Fibroblast of lung (primary cell): ENCODE measurements around the gene MBD6.

Source experiments
- EZH2 ChIP-seq: IDR thresholded peaks from 2 replicates; pipeline ENCODE4 v1.5.1; 2012; ENCODE audit warnings: low read length, control low read depth, mild to moderate bottlenecking; ENCODE audit errors: missing control alignments
- TF ChIP-seq, protein P1 (sequence below), 2 donors: IDR thresholded peaks in 1 of 2; conservative IDR thresholded peaks in 1 of 2; 1 replicate in 1 of 2; 2 replicates in 1 of 2; pipeline ENCODE4 v1.5.1; 2011 to 2012; ENCODE audit warnings: low read length in 2 of 2, control low read depth in 1 of 2, inconsistent platforms in 1 of 2, low read depth in 1 of 2, mild to moderate bottlenecking in 1 of 2

DNA sequence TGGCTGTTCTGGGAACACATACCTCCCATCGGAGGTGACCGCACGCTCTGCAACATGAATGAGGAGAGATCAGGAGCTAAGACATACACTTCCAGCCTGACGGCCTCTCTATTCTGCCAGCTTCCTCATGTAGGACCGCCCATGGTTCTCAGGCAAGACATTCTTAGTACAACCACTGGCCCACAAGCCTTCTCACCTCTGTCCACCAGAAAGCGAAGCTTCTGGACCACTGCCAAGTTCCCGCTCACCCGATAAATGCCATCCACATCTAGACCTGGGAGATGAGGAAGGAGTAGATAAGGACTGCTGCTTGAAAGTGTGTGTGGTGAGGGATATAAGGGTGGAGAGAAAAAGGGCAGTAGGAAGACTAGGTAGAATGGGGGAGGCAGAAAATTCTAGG, 48.2 kb upstream of the MBD6 start:
- TF ChIP-seq, protein P1, sequence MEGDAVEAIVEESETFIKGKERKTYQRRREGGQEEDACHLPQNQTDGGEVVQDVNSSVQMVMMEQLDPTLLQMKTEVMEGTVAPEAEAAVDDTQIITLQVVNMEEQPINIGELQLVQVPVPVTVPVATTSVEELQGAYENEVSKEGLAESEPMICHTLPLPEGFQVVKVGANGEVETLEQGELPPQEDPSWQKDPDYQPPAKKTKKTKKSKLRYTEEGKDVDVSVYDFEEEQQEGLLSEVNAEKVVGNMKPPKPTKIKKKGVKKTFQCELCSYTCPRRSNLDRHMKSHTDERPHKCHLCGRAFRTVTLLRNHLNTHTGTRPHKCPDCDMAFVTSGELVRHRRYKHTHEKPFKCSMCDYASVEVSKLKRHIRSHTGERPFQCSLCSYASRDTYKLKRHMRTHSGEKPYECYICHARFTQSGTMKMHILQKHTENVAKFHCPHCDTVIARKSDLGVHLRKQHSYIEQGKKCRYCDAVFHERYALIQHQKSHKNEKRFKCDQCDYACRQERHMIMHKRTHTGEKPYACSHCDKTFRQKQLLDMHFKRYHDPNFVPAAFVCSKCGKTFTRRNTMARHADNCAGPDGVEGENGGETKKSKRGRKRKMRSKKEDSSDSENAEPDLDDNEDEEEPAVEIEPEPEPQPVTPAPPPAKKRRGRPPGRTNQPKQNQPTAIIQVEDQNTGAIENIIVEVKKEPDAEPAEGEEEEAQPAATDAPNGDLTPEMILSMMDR (conservative IDR thresholded peaks at IDR 0.05 in 1 of 2, IDR thresholded peaks at IDR 0.05 in 1 of 2; ENCODE audit: low read depth in 1 of 2, low read length in 2 of 2) = no peak
- no peak for TF ChIP-seq EZH2
